ENCODE results near the gene ARID5B.

The ARID5B gene

DNA sequence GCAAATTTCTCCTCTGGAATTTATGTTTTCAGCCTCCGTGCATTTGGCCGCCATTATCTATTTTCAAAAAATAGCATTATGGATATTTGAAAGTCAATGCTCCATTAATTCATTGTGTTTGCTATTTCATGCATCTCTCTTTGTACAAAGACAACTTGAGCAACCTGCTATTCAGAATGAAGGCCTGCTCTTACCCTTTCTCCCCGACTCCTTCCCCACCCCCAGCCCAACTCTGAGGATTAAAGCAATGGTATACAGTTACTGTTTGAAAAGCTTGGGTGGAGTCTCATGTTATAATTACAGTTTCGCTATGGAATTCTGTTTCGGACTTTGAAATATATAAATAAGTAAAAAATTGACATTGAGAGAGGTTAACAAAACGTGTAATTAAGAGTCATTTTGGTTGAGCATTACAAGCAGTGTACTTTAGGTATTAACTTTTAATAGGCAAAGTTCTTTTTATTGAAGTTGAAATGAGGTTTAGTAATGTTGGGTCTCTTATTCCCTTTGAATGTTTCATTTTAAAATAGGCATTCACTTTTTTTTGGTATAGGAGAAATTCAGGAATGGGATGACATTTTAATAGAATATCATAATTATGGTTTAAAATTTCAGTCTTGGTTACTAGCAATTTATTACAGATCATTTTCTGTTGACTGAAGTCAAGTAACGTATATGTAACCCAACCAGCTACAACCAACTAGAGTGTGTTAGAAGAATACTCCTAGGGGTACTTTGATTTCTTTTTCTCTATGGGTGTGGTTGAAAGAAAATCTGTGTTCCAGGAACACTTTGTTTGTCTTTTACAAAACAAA, 93.1 kb downstream of the ARID5B start:
- DNase-seq = no peak

DNA sequence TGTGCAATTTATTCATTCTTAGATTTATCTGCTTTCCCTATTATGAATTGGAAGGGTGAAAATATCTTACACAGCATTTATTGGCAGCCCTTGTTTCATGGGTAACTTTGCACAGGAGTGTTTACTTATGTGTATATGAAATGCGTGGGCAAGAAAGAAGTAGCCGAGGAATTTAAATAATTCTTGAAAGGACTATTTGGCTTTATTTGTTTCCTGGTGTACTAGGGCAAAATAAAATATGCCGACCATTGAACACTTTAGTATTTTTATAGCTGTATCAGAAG, 93.7 kb downstream of the ARID5B start:
- no peak for DNase-seq

DNA sequence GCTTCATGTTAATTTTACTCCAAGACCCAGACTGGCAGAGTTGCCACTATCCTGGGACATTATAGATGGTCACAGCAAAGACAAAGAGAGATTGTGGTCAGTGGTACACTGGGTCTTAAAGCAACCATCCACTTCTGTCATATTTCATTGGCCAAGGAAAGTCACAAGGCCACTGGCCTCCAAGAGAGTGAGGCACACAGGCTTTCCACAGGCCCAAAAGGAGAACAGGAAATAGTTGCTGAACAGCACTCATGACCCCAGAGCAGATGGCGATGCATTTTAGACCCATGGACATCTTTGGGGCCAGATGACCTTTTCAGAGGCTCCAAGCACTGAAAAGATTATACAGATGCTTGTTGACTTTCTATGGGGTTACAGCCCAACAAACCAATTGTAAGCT, 97.4 kb downstream of the ARID5B start:
- no peak for DNase-seq

DNA sequence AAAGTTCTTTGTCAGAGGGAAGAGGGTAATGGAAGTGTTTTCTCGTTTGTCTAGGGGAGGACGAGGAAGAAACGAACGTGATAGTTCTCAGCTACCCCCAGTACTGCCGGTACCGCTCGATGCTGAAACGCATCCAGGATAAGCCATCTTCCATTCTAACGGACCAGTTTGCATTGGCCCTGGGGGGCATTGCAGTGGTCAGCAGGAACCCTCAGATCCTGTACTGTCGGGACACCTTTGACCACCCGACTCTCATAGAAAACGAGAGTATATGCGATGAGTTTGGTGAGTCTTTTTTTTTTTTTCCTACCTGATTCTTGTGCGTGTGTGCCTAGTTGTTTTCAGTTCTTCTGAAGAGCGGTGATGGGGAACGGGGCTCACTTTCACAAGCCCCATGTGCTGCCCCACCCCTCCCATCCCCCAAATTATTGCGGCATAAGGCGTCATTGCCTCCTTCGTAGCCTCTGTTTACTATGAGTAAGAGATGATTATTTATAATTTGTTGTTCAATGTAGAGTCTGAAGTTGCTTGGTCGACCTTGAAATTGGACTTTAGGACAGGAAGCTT, 98.6 kb downstream of the ARID5B start:
- DNase-seq = no peak

DNA sequence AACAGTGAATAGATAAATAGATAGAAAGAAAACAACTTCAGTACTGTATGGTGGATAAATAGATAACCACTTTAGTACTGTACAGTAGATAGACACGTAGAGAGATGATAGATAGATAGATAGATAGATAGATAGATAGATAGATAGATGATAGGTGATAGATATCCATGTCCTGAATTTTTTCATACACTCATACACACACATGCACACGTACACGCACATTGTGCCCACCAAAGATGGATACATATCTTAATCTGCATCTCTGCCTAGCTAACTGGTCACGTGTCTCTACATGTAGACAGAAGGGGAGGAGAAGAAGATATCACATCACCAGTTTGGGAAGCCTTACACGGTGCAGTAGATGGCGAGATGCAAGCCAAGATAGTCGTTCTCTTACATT, 99.2 kb downstream of the ARID5B start:
- DNase-seq = no peak

DNA sequence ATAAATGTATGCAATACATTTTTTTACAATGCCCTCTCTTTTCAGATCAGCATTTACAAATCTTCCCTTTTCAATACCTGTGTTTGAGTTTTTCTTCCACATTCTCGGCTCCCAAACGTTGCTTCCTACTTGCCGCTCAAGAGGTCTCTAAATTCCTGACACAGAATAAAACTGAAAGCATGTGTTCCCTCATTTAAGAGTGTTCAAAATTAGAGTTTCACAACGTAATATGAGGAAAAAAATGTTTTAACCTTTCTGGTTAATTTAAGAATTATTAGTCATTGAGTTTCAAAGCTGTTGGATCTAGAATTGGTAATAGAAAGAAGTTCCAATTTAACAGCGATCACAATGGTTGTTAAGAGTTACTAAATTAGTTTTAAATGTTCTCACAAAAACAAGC, 100.4 kb downstream of the ARID5B start:
- no peak for DNase-seq

DNA sequence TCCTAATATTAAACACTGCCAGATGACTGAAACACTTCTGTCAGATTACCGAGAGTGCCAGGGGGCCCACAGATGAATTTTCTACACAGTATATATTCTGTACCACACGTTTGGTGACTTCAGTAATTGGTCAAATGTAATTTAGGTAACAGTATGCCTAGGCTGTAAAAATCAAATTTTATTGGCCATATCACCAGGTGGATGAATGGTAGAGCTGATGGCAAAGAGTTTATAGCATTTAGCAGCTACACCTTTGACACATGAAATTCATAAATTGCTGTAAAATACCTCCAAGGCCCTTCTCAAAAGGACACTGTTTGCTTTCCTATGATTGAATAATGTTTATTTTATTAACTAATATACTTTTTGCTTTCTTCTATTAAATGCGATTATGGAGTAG, 101.3 kb downstream of the ARID5B start:
- no peak for DNase-seq

DNA sequence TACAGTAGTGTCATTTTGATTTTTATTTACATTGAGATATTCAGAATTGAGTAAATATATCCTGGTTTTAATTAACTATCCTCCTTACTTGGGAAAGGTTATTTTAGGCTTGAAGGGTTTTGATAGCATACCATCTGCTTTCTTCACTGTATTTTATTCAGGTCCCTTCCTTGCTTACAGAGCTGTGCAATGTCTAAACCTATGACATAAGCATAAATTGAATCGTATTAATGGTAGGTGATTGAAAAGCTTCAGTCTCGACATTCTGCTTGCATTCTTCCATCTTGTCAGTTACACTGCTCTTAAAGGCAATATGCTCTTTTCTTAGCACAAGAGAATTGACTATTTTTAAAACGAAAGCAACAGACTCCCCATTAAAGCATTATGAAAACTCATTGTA, 102.5 kb downstream of the ARID5B start:
- no peak for DNase-seq

DNA sequence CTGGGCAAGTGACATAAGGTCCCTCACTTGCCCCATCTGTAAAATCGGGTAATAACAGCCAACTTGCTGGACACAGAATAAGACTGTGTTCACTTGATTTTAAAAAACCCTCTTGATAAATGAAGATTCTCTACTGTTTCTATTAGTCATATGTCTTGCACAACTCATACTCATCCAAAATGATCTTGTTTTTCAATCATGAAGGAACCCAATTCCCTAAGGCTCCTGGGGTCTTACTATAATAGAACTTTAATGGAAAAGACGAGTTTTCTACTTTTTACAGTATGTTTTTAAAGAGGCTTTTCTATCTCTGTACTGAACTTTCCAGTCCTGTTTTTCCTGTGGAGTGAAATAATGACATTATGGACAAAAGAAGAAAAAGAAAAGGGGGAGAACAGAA, 103.8 kb downstream of the ARID5B start:
- DNase-seq = no peak

DNA sequence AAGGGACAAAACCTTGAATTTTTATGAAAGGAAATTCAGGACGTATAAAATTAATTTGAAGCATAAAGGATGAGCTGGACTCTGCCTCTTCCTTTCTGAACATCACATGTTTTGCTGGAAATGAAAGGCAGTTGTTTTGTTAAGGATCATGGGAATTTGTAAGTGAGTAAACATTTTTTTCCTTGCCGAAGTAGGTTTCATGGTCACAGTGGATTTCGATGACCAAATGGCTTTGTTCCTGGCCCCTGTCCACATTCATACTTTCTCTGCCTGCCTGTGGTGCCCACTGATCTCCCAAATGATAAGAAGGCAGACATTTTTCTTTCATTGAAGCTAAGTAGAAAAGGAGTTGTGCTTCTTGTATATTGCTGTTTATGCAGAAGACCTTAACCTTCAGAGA, 104.2 kb downstream of the ARID5B start:
- no peak for DNase-seq

DNA sequence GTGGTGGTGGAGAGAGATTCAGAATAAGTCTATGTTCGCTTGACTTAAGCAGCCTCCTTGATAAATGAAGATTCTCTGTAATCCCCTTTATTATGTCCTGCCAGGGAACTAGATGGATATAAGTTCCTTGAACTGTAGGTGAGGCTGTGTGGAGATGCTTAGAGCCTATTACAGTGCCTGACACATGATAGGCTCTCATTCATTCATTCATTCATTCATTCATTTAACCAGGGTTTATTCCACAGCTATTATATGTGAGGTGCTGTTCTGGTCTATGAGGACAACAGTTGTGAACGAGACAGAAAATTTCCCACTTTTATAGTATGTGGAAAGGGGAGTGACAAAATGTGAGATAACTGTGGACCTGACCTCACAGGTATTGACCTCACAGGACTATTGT, 105.6 kb downstream of the ARID5B start:
- DNase-seq = no peak

DNA sequence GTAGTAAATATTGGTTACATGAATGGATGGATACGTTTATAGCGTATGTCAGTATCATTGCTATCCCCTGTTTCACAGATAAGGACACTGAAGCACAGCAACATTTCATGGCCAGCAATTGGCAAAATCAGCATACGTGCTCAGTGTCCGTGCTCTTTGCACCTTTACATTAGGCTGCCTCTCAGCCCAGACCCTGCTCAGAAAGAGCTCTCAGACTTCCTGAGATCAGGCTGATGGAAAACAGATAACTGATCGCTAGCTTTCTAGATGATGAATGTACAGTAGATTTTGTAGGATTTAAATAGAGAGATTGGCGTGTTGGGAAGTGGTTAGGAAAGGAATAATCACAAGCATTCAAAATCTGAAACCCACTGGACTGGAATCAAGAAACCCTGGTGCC, 106.7 kb downstream of the ARID5B start:
- no peak for DNase-seq

DNA sequence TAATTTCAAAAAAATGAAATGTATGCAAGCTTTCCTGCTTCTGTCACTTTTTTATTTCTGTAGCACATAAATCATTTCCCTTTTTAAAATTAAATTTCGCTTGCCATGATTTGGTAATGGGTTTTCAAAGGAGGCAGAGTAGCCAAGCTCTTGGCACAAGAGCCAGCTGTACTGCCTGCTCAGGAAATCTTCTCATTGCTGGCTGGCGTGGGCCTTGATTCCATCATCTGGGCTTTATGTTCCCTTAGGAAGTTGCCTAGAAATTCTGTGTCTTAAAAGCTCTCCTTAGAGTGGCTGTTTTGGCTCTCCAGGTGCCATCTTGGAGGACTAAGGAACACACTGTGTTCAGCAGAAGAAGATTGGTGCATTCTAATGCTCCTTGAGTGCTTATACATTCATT, 107.4 kb downstream of the ARID5B start:
- no peak for DNase-seq

DNA sequence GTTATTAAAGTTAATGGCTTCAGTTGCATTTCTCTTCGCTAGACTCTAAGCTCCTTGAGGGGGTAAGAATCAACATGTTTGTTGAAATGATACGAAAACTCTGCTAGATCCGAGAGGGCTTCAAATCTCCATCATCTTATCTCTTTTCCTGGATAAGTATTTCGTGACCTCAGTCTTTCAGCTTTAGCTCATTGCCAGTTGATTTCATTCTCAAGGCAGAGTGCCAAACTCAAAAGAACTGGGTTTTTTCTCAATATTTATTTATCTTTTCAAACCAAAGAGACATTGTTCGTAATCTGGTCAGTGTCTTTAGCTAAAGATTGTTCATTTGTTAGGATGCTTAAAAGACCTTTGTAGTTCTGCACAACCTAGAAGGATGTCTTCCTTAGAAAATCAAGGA, 108.9 kb downstream of the ARID5B start:
- DNase-seq = no peak

DNA sequence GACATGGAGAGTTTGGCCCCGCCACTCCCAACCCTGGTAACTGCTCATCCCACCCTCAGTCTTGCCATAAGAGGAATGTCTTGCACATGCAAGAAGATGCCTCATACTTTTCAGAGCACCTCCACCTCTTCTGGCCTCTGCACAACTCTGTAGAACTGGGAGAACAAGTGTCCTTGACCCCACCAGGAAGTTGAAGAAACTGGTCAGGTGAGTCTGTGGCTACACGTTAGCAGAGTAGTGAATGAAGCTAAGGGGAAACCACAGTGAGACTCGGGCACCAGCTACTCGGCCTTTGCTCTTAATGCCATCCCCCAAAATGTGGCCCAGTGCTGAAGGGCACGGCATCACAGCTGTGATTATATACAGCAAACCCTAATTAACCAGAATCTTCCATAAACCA, 110.1 kb downstream of the ARID5B start:
- DNase-seq = no peak

DNA sequence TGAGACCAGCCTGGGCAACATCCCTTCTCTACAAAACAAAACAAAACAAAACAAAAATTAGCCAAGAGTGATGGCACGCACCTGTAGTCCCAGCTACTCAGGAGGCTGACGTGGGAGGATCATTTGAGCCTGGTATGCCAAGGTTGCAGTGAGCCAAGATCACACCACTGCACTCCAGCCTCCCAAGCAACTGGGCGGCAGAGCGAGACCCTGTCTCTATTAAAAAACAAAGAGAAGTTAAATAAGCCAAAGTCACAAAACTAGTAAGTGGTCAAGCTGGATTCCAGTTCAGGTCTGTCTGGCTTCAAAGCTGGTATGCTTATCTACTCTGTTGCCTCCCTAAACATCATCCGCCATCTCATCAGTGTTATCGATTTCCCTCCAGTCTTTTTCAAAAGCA, 110.8 kb downstream of the ARID5B start:
- DNase-seq = no peak

DNA sequence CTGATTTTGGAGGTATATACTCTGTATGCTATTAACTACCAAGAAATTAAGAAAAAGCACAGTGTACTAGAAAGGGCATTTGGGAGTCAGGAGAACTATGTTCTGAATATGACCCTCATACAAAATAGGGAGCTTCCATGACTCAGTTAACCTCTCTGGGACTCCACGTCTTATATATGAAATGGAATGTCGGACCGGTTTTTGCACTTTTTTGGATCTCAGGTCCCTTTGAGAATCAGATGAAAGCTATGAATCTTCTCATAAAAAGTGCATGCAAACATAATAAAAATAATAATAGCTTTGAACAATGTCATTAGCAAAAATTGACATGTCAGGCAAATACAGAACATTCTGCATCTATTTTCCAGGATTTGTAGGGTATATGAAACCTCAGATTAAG, 113.0 kb downstream of the ARID5B start:
- DNase-seq = no peak

DNA sequence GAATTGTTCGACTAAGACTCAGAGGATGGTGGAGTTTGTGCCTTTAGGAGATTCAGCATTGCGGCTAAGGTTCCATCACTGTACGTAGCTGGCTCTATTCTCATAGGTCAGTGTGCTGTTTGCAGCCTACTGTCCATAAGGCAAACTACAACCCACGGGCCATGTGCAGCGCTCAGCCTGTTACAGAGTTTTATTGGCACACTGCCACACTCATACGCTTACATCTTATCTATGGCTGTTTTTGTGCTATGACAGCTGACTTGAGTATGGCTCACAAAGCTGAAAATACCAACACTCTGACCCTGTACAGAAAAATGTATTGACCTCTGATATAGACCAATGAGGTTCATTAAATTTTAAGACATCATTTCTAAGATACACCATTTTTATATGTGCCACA, 114.5 kb downstream of the ARID5B start:
- DNase-seq = no peak

DNA sequence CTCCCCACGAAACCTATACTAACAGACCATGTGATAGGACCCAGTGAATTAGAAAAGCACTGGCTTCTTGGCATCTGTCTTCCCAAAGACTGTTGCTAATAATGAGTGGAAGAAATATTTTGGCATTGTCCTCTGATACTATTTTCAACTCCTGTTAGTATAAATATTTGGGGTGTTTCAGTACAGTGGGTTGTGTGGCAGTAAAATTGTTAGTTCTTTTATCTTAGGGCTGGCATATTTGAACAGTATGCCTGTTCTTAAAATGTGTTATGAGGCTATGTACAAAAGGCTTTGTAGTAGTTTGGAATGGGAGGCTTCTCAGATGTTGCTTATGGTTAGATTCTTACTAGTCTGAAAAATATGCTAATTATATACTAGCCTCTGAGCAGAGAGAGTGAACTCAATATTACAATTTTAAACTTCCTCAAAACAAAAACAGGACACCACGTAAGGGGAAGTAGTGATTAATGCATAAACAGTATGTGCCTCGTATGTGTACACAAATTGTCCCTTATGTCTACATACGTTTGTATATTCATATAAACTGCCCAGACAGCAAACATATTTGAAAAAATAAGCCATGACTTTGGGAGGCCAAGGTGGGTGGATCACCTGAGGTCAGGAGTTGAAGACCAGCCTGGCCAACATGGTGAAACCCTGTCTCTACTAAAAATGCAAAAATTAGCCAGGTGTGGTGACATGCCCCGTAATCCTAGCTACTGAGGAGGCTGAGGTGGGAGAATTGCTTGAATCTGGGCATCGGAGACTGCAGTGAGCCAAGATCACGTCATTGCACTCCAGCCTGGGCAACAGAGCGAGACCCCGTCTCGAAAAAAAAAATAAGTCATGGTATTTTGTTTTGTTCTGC, 115.4 kb downstream of the ARID5B start:
- DNase-seq = no peak

DNA sequence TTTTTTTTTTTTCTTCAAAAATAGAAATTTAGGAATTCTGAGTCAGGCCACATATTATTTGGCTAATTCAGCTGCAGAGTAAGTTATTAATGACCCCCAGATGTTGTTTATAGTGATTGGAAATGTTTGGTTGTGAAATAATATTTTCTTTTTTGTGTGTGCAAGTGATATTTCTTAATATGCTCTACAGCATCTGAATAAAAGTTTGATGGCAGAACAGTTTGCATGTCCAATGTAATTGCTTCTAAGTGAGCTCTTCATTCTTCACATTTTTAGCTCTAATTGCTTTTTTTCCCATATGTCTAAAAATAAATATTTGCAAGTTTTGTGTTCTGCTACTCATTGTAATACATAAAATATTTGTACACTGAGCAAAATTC, 116.0 kb downstream of the ARID5B start:
- no peak for DNase-seq

DNA sequence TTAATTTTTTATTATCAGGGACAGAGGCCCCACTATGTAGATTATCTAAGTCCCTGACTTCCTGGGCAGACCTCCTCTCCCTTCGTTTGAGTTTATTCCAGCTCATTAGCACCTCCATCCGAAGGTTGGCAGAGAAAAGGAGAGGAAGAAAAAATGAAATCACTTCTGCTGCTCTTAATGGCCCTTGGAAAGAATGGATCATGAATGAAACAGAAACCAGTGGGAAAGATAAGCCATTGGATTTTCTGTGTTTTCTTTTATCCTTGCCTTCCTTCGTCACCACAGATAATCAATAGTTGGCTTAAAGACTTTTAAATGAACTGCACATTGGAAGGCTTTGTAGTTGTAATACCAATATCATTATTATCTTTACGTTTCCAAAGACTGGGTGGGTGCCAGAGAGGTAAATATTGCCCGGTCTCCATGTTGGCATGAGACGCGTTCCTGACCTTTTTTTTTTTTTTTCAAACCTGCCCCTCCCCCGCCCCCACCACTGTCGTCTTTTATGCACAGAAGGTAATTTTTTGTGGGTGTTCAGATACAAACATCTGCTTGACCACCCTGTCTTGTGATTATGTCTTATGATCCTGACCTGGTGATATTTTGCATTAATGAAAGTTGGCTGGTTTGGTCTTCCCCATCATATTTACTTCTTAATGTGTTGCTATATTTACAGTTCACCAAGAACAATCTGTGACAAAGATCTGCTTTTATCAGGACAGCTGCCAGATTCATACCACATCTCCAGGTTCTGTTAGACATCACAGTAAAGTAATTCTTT, 116.8 kb downstream of the ARID5B start:
- DNase-seq = no peak

DNA sequence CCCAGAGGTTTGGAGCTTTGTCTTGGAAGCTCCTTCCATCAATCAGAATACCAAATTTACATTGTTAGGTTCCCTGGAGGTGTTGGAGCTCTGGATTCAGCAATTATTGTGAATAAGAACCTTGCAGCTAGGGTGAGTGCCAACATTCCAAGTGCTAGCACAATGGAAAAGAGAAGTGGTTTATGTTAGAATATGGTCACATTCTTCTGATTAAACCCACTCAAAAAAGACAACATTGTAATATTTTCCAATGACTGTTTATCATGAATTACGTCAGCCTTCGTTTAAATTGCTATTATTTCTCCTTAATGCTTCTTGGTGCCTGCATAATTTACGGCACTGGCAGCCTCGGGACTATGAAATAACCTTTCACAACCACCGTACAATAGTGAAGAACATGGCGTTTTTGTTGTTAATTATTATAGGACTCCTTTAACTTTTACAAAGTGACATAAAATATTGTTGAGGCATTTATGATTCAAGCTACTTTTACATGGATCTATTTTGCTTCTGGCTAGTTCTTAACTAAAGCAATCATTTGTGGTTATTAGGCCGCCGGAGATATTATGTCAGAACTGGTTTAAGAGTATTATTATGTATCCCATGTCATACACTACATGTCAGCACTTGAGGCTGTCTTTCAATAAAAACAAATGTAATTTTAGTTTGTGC, 117.7 kb downstream of the ARID5B start:
- DNase-seq = no peak

Measured in NCI-H510A (cell line).